ENCODE data around the gene SIM2.

GRCh38 chr21:36727866-36728265, 29.0 kb downstream of the SIM2 start:
- TF ChIP-seq CTCF (IDR thresholded peaks at IDR 0.05 in 4 of 5, conservative IDR thresholded peaks at IDR 0.05 in 1 of 5): no peak
- no peak for TF ChIP-seq POLR2A (IDR thresholded peaks at IDR 0.05)
